CD8-positive, alpha-beta memory T cell (primary cell): ENCODE data around the gene SV2C. TPM values are rescaled to one million over a fixed set of nuclear protein-coding genes. Genes with fewer than 3 reads are reported as not detected.

ENCODE experiments used
- CTCF ChIA-PET: fragments of 350-600 bp; sonication (Branson Sonifier 250); formaldehyde crosslinking; loops from one replicate; lab custom pipeline; 2021; ENCODE audit warnings: antibody characterized with exemption; lab: Charles Lee
- POLR2A ChIA-PET: fragments of 350-600 bp; sonication (Branson Sonifier 250); formaldehyde crosslinking; loops from one replicate; lab custom pipeline; 2021; ENCODE audit warnings: antibody characterized with exemption; lab: Charles Lee
- DNase-seq, 5 donors: peaks; one replicate each; pipeline versions ENCODE4 v3.0.0 to v3.0.0-alpha.2; 2020 to 2022; ENCODE audit warnings: mixed read lengths in 1 of 5
- H3K27ac ChIP-seq: one replicate; pipeline ENCODE4 v1.7.0; 2013; ENCODE audit warnings: low read depth, mild to moderate bottlenecking, low read length, moderate library complexity
- H3K27me3 ChIP-seq: 2 replicates; pipeline ENCODE4 v1.7.0; 2013; ENCODE audit warnings: low read length, mild to moderate bottlenecking; ENCODE audit not compliant: insufficient read depth, poor library complexity, severe bottlenecking
- H3K36me3 ChIP-seq: 2 replicates; pipeline ENCODE4 v1.7.0; 2013; ENCODE audit warnings: mild to moderate bottlenecking, low read length, moderate library complexity; ENCODE audit not compliant: insufficient read depth
- H3K4me1 ChIP-seq: 2 replicates; pipeline ENCODE4 v1.7.0; 2013; ENCODE audit warnings: mild to moderate bottlenecking, low read length, moderate library complexity; ENCODE audit not compliant: insufficient read depth
- H3K4me3 ChIP-seq: 2 replicates; pipeline ENCODE4 v1.7.0; 2013; ENCODE audit warnings: mild to moderate bottlenecking, low read length
- H3K9me3 ChIP-seq: 2 replicates; pipeline ENCODE4 v1.7.0; 2013; ENCODE audit warnings: mild to moderate bottlenecking, low read length
- H3K27ac Mint-ChIP-seq, 8 donors: one replicate each; pipeline ENCODE4 v1.8.0; 2020 to 2021; ENCODE audit warnings: mixed read lengths in 8 of 8, mild to moderate bottlenecking in 6 of 8, inconsistent platforms in 3 of 8, moderate library complexity in 3 of 8
- H3K27me3 Mint-ChIP-seq, 2 donors: one replicate each; pipeline ENCODE4 v1.8.0; 2020 to 2021; ENCODE audit warnings: mixed read lengths in 2 of 2, mild to moderate bottlenecking in 1 of 2, moderate library complexity in 1 of 2
- H3K36me3 Mint-ChIP-seq, 3 donors: one replicate each; pipeline ENCODE4 v1.8.0; 2020 to 2021; ENCODE audit warnings: mixed read lengths in 3 of 3, inconsistent platforms in 1 of 3, mild to moderate bottlenecking in 1 of 3
- H3K4me1 Mint-ChIP-seq, 3 donors: one replicate each; pipeline ENCODE4 v1.8.0; 2020 to 2021; ENCODE audit warnings: mixed read lengths in 3 of 3, inconsistent platforms in 1 of 3, mild to moderate bottlenecking in 1 of 3
- H3K4me3 Mint-ChIP-seq, 7 donors: one replicate each; pipeline ENCODE4 v1.8.0; 2020 to 2021; ENCODE audit warnings: mixed read lengths in 7 of 7, mild to moderate bottlenecking in 6 of 7, moderate library complexity in 4 of 7, inconsistent platforms in 2 of 7
- H3K9me3 Mint-ChIP-seq, 5 donors: one replicate each; pipeline ENCODE4 v1.8.0; 2020 to 2022; ENCODE audit warnings: mixed read lengths in 5 of 5, mild to moderate bottlenecking in 3 of 5, moderate library complexity in 2 of 5, inconsistent platforms in 1 of 5
- polyA plus RNA-seq: library from polyadenylated mRNA; unstranded; fragments of 300-500 nt; fragmentation: Illumina TruSeq; gene quantifications from one replicate; pipeline ENCODE4 v1.2.3, GENCODE V29; 2021
- total RNA-seq, 2 experiments: library from RNA; stranded (reverse); gene quantifications; one replicate each; pipeline ENCODE4 v1.2.3, GENCODE V29; 2021

The SV2C gene
- total and polyA plus RNA-seq, 3 experiments from 2014 or later: not detected

DNA sequence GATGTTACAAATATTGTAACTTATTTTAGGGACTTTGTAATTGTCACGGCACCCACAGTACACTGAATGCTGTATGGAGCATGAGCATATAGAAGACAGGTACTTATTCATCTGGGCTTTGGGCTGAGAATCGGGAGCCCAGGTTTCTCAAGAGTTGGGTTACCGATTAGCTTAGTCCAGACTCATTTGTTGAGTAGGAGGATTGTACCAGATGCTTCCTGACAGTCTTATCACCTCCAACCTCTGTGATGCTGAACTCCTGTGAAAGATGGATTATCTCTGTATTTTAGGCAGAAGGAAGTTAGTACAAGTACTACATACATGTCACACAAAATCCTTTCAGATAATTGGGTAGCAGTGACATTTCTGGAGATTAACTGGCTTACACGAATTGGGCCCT, 79.2 kb downstream of the SV2C start:
- CTCF ChIA-PET: no interaction called here
- no peak for DNase-seq
- Mint-ChIP-seq H3K27ac (no peak overlapping the region), H3K9me3 (peaks cover 1 to 6% (median 3%) of the 10 kb centered on the region in 5 donors), H3K27me3 (peaks cover 0 to 3% of the 10 kb centered on the region in 2 donors), H3K4me1 (no peaks in the 10 kb centered on the region), H3K4me3 (no peak overlapping the region), H3K36me3 (peaks cover 0 to 9% (median 2%) of the 10 kb centered on the region in 3 donors)
- Histone ChIP-seq H3K4me3 (no peak overlapping the region), H3K27me3 (no peaks in the 10 kb centered on the region), H3K4me1 (no peaks in the 10 kb centered on the region), H3K27ac (no peak overlapping the region), H3K9me3 (no peaks in the 10 kb centered on the region), H3K36me3 (no peaks in the 10 kb centered on the region)
- POLR2A ChIA-PET: no interaction called here

DNA sequence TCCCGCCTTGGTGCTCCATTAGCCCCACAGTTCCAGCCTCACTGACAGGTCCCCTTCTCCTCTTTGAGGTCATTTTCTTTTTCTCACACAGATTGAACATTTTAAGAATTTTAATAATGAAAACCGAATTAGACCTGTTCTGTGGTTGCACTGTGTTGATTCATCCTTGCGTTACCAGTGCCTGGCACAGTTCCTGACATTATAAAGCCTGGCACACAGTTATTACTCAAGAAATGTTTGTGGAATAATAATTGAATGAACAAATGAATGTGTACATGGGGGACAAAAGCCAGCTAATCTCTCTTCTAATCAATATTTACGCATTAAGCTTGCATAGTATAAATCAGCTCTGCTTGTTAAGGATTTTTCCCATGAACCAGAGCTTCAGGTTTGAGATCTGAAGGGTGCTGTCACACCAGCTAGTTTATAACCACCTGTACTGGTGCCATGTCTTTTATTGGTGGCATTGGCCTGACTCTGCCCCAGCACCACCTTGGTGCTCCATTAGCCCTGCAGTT, 80.0 kb downstream of the SV2C start:
- Histone ChIP-seq H3K27ac (no peak overlapping the region), H3K36me3 (no peaks in the 10 kb centered on the region), H3K27me3 (no peaks in the 10 kb centered on the region), H3K4me1 (no peaks in the 10 kb centered on the region), H3K4me3 (no peak overlapping the region), H3K9me3 (no peaks in the 10 kb centered on the region)
- H3K4me3 Mint-ChIP-seq: no peak overlapping the region
- peaks cover 0 to 3% of the 10 kb centered on the region in 2 donors for H3K27me3 Mint-ChIP-seq
- H3K4me1 Mint-ChIP-seq: no peaks in the 10 kb centered on the region
- H3K9me3 Mint-ChIP-seq: peaks cover 0 to 6% (median 3%) of the 10 kb centered on the region in 5 donors
- ChIA-PET CTCF (interaction anchor here (1.3 to 1.8 kb wide), 2 partner anchors 11 to 12 kb away, joined by 5 to 7 read pairs; no protein-coding TSS in a partner anchor), POLR2A (no interaction called here)
- peaks cover 0 to 8% (median 2%) of the 10 kb centered on the region in 3 donors for H3K36me3 Mint-ChIP-seq
- H3K27ac Mint-ChIP-seq: no peak overlapping the region
- no peak for DNase-seq

DNA sequence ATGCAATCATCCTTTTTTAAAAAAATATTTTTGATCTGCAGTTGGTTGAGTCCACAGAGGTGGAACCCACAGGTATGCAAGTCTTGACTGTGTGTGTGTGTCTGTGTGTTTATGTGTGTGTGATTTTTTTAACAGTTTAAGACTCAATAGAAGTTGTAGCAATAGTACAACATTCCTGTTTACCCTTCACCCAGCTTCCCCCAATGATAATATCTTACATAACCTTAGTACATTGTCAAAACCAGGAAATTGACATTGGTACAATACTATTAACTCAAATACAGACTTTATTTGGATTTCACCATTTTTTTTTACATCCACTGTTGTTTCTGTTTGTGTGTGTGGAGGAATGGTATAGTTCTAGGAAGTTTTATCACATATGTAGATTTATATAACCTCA, 81.8 kb downstream of the SV2C start:
- peaks cover 0 to 8% (median 2%) of the 10 kb centered on the region in 3 donors for H3K36me3 Mint-ChIP-seq
- POLR2A ChIA-PET: no interaction called here
- no peak for DNase-seq
- CTCF ChIA-PET: no interaction called here
- Histone ChIP-seq H3K4me3 (no peak overlapping the region), H3K9me3 (no peaks in the 10 kb centered on the region), H3K27me3 (no peaks in the 10 kb centered on the region), H3K36me3 (no peaks in the 10 kb centered on the region), H3K4me1 (no peaks in the 10 kb centered on the region), H3K27ac (no peak overlapping the region)
- H3K27me3 Mint-ChIP-seq: peaks cover 0 to 14% of the 10 kb centered on the region in 2 donors
- no peak overlapping the region for H3K27ac Mint-ChIP-seq
- H3K9me3 Mint-ChIP-seq: peaks cover 0 to 6% (median 3%) of the 10 kb centered on the region in 5 donors
- no peaks in the 10 kb centered on the region for H3K4me1 Mint-ChIP-seq
- no peak overlapping the region for H3K4me3 Mint-ChIP-seq

DNA sequence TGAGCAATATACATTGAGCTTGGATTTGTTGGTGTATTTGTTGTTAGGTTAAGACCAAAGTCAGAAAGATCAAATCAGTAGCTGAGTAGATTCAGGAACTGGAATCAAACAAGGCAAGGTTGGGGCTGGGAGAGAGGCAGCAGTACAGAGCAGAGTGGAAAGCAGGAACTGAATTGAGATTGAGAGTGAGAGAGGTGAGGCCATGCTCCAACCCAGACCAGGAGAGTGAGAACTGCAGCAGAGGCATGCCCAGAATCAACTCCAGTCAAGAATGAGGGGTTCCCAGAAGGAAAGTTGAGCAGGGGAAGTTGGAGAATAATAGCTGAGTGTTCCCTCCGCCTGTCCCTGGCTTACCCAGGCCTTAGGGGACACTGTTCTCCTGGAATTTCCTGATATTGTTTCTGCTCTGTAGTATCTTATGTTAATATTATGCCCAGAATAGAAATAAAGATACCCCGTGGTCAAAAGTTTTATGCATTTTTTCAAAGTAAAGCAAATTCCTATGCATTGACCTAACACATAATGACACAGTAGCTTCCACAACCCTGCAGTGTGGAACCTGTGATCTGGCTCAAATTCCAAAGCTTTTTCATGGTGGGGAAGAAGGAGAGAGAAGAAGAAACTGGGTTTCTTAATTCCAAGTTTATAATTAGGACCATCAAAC, 82.7 kb downstream of the SV2C start:
- Mint-ChIP-seq H3K4me3 (no peak overlapping the region), H3K27ac (no peak overlapping the region), H3K27me3 (peaks cover 0 to 14% of the 10 kb centered on the region in 2 donors), H3K9me3 (peaks cover 0 to 6% (median 3%) of the 10 kb centered on the region in 5 donors), H3K4me1 (no peaks in the 10 kb centered on the region), H3K36me3 (peaks cover 0 to 8% (median 2%) of the 10 kb centered on the region in 3 donors)
- no peak overlapping the region for H3K27ac ChIP-seq
- H3K9me3 ChIP-seq: no peaks in the 10 kb centered on the region
- no peak overlapping the region for H3K4me3 ChIP-seq
- no peaks in the 10 kb centered on the region for H3K4me1 ChIP-seq
- no peaks in the 10 kb centered on the region for H3K27me3 ChIP-seq
- ChIA-PET POLR2A (no interaction called here), CTCF (interaction anchor here (3.0 kb wide), 1 partner anchor 10 kb away, joined by 22 read pairs; no protein-coding TSS in a partner anchor)
- no peaks in the 10 kb centered on the region for H3K36me3 ChIP-seq
- no peak for DNase-seq

DNA sequence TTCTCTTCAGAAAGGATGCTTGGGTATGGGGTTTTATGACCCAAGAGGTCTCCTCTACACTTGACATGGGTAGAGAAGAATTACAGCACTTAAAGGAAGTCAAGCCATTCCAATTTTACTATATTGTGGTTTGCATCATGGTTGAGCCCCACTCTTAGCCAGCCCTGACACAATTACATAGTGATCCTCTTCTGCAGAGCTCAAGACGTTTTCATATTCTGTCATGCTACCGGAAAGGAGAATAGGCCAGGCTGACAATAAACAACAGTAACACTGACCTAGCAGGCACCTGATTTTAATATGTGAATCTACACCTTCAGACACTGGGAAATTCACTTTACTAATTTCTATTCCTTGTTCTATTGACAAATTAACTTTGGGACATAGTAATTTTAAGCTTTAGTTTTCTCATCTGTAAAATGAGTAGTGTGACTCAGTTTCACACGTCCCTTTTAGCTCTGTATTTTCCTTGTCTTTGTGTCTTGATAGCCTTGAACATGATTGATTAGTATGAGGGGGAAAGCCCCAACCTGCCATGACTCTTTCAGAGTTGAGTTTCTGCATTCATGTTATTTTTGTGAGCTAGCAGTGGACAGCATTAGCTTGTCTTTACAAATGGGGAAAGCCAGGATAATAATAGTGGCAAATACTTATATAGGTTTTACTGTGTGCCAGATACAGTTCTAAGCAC, 83.8 kb downstream of the SV2C start:
- H3K9me3 Mint-ChIP-seq: peaks cover 0 to 6% (median 3%) of the 10 kb centered on the region in 5 donors
- H3K4me3 ChIP-seq: no peak overlapping the region
- H3K9me3 ChIP-seq: no peaks in the 10 kb centered on the region
- ChIA-PET POLR2A (no interaction called here), CTCF (interaction anchor here (0.9 to 3.0 kb wide), 2 partner anchors 9 to 89 kb away, joined by 3 to 22 read pairs; no protein-coding TSS in a partner anchor)
- DNase-seq: no peak
- H3K36me3 Mint-ChIP-seq: peaks cover 0 to 8% (median 2%) of the 10 kb centered on the region in 3 donors
- H3K27me3 ChIP-seq: no peaks in the 10 kb centered on the region
- H3K27ac Mint-ChIP-seq: no peak overlapping the region
- no peaks in the 10 kb centered on the region for H3K4me1 ChIP-seq
- H3K4me1 Mint-ChIP-seq: no peaks in the 10 kb centered on the region
- no peaks in the 10 kb centered on the region for H3K36me3 ChIP-seq
- H3K27ac ChIP-seq: no peak overlapping the region
- peaks cover 0 to 14% of the 10 kb centered on the region in 2 donors for H3K27me3 Mint-ChIP-seq
- H3K4me3 Mint-ChIP-seq: no peak overlapping the region

DNA sequence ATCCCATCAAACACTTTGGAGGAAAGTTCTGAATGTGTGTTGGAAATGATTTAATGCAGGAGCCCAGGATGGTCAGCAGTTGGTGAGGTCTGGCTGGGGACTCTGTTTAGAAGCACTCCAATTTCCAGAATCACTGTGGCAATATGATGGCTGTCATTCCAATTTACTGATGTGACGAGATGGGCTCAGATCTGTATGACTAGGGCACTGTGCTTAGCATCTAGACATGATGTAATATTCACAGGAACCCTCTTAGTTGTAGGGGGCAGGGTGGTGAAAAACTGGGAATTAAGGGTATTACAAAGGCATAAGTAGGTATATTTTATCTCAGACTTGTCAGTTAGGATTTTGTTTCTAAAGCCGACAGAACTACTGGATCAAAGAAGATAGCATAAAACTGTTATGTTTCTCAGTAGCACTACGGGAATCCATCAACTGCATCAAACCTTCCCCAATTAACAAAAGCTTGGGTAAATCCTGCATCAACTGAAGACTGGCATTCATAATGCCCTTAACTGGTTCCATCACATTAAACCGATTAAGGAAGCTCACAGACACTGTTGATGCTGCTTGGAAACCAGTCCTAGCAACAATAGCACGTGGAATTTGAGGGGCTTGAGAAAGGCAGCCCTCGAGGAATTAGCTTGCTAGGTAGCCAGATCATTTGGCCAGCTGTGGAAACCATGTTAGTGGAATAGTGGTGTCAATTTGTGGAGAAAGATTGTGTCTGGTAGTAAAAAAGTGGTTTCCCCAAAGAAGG, 86.1 kb downstream of the SV2C start:
- Histone ChIP-seq H3K36me3 (no peaks in the 10 kb centered on the region), H3K4me3 (no peak overlapping the region), H3K27ac (no peak overlapping the region), H3K4me1 (no peaks in the 10 kb centered on the region), H3K9me3 (no peaks in the 10 kb centered on the region), H3K27me3 (no peaks in the 10 kb centered on the region)
- peaks cover 0 to 8% (median 2%) of the 10 kb centered on the region in 3 donors for H3K36me3 Mint-ChIP-seq
- no peak overlapping the region for H3K4me3 Mint-ChIP-seq
- H3K4me1 Mint-ChIP-seq: no peaks in the 10 kb centered on the region
- ChIA-PET CTCF (no interaction called here), POLR2A (no interaction called here)
- peaks cover 0 to 6% (median 3%) of the 10 kb centered on the region in 5 donors for H3K9me3 Mint-ChIP-seq
- H3K27ac Mint-ChIP-seq: no peak overlapping the region
- DNase-seq: no peak
- peaks cover 0 to 14% of the 10 kb centered on the region in 2 donors for H3K27me3 Mint-ChIP-seq

DNA sequence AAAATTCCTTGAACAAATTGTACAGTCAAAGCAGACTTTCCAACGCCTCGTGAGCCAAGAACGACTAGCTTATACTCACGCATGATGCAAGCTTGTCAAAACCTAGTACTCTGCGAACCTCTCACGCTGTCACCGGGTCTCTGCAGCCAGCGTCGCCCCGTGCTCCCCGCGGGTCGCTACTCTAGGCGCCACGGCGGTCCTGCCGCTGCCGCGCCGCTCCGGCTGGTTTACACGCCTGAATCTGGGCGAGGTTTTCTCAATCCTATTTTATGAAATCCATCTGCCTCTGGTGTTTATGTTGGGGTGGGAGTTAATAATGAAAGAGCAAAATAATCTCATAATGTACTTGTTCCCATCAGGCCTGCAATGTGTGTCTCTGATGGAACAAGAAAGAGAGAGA, 90.9 kb downstream of the SV2C start:
- POLR2A ChIA-PET: no interaction called here
- no peaks in the 10 kb centered on the region for H3K36me3 Mint-ChIP-seq
- H3K4me3 Mint-ChIP-seq: no peak overlapping the region
- H3K27ac Mint-ChIP-seq: no peak overlapping the region
- peaks cover 17% of the 10 kb centered on the region for H3K4me1 ChIP-seq
- H3K4me3 ChIP-seq: no peak overlapping the region
- DNase-seq: no peak
- no peaks in the 10 kb centered on the region for H3K9me3 ChIP-seq
- no peaks in the 10 kb centered on the region for H3K27me3 ChIP-seq
- H3K9me3 Mint-ChIP-seq: no peaks in the 10 kb centered on the region
- no peaks in the 10 kb centered on the region for H3K36me3 ChIP-seq
- CTCF ChIA-PET: interaction anchor here (0.8 to 3.3 kb wide), 8 partner anchors 7 to 269 kb away, joined by 3 to 22 read pairs (median 6); no protein-coding TSS in a partner anchor
- H3K4me1 Mint-ChIP-seq: peaks cover 19 to 30% (median 20%) of the 10 kb centered on the region in 3 donors
- H3K27me3 Mint-ChIP-seq: peaks cover 0 to 3% of the 10 kb centered on the region in 2 donors
- H3K27ac ChIP-seq: no peak overlapping the region
